Islet of Langerhans (tissue), 1 donor: ENCODE measurements around the gene TMEM132C.

Experiments
- FAIRE-seq: peaks from one replicate; lab custom pipeline; 2011; peaks lifted over from hg19 to GRCh38; lab: Jason Lieb, UNC

Gene TMEM132C

GRCh38 chr12:128612150-128612850 lies 345.3 kb downstream of the TMEM132C start:
- FAIRE-seq: no peak

- no peak for FAIRE-seq
Observed at GRCh38 chr12:128613837-128614590, 347.0 kb downstream of the TMEM132C start.

- no peak for FAIRE-seq
Observed at GRCh38 chr12:128617304-128617833, 350.4 kb downstream of the TMEM132C start.

GRCh38 chr12:128619263-128619662 lies 352.3 kb downstream of the TMEM132C start:
- no peak for FAIRE-seq

GRCh38 chr12:128621304-128621703 lies 354.3 kb downstream of the TMEM132C start:
- no peak for FAIRE-seq

- FAIRE-seq: no peak
Observed at GRCh38 chr12:128623748-128624147, 356.8 kb downstream of the TMEM132C start.

GRCh38 chr12:128626808-128627320 lies 359.9 kb downstream of the TMEM132C start:
- FAIRE-seq: no peak

GRCh38 chr12:128627659-128628058 lies 360.7 kb downstream of the TMEM132C start:
- FAIRE-seq: no peak

- no peak for FAIRE-seq
Observed at GRCh38 chr12:128629979-128630378, 363.0 kb downstream of the TMEM132C start.

GRCh38 chr12:128637642-128638606 lies 371.0 kb downstream of the TMEM132C start:
- no peak for FAIRE-seq

GRCh38 chr12:128639089-128639488 lies 372.1 kb downstream of the TMEM132C start:
- no peak for FAIRE-seq

GRCh38 chr12:128643155-128643554 lies 376.2 kb downstream of the TMEM132C start:
- no peak for FAIRE-seq

GRCh38 chr12:128644664-128645296 lies 377.8 kb downstream of the TMEM132C start:
- FAIRE-seq: no peak

GRCh38 chr12:128649902-128650301 lies 382.9 kb downstream of the TMEM132C start:
- no peak for FAIRE-seq

GRCh38 chr12:128652136-128652751 lies 385.3 kb downstream of the TMEM132C start:
- no peak for FAIRE-seq

GRCh38 chr12:128654468-128654867 lies 387.5 kb downstream of the TMEM132C start:
- FAIRE-seq: no peak

GRCh38 chr12:128657378-128657777 lies 390.4 kb downstream of the TMEM132C start:
- FAIRE-seq: no peak

- FAIRE-seq: no peak
Observed at GRCh38 chr12:128660532-128661225, 393.7 kb downstream of the TMEM132C start.

GRCh38 chr12:128661226-128661569 lies 394.2 kb downstream of the TMEM132C start:
- peak; percentile 92 for FAIRE-seq

- FAIRE-seq: no peak
Observed at GRCh38 chr12:128662101-128662500, 395.1 kb downstream of the TMEM132C start.

GRCh38 chr12:128664501-128664900 lies 397.5 kb downstream of the TMEM132C start:
- FAIRE-seq: no peak
